Measurements from ENCODE around the gene MTARC2. TPM values are rescaled to one million over a fixed set of nuclear protein-coding genes. Genes with fewer than 3 reads are reported as not detected.
A peak's percentile ranks its signal among the peaks of the same experiment; 100 is the strongest.

MTARC2 gene
- total RNA-seq, 1 donor from 2014 or later, result 24.9 TPM

DNA sequence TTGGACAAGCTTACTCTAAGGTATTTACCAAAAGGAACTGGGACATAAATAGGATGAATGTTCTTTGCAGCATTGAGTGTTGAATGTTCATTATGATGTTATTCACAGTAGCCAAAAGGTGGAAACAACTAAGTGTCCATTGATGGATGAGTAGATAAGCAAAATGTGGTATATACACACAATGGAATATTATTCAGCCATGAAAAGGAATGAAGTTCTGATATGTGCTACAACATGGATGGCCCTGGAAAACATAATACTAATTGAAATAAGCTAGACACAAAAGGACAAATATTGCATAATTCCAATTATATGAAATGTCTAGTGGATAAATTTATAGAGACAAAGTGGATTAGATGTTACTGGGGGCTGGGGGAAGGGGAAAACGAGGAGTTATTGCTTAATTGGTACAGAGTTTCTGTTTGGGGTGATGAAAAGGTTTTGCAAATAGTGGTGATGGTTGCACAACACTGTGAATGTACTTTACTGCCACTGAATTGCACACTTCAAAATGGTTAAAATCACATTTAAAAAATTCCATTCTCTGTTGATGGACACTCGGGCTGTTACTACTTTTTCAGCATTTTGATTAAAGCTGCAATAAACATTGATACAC, 41.5 kb downstream of the MTARC2 start:
- ATAC-seq (no peak), DNase-seq (no peak)
- intact Hi-C loops (cut with micrococcal nuclease), result no loop called here

DNA sequence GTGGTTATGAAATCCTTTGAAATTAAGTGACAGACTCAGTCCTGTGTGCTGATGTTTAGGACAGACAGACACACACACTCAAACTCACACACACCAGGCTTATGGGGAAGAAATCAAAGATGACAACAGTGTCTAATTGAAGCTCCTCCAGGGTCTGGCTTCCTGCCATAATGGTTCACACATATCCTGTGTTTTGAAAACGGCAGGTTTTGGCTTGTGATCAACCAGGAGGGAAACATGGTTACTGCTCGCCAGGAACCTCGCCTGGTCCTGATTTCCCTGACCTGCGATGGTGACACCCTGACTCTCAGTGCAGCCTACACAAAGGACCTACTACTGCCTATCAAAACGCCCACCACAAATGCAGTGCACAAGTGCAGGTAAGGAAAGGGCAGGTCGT, 43.2 kb downstream of the MTARC2 start:
- ATAC-seq (no peak), DNase-seq (no peak)
- intact Hi-C loops (cut with micrococcal nuclease), result no loop called here

GRCh38 chr1:220791956-220792355, 43.8 kb downstream of the MTARC2 start:
- no peak for DNase-seq
- intact Hi-C loops (cut with micrococcal nuclease), result no loop called here

GRCh38 chr1:220796530-220796929, 48.4 kb downstream of the MTARC2 start:
- DNase-seq (no peak), ATAC-seq (no peak)
- intact Hi-C loops (cut with micrococcal nuclease), result no loop called here

More at GRCh38 chr1:220791956-220792355, 43.8 kb downstream of the MTARC2 start:
- ATAC-seq, result peak; percentile 55

DNA sequence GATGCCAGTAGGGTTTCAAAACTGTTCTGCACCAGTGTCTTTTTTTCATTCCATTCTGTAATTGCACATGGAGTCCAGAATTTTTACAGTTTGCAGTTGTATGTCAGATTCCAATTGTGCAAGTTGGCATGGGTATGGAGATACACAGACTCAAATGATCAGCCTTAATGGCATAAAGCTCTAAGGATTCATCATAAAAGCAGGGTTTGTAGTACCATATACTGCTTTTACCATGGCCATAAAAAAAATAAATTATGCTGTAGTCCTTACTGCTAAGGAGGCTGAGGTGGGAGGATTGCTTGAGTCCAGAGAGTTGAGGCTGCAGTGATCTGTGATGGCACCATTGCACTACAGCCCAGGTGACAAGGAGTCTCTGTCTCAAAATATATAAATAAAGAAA, 48.9 kb downstream of the MTARC2 start:
- intact Hi-C loops (cut with micrococcal nuclease), result no loop called here
- no peak for DNase-seq
- no peak for ATAC-seq

DNA sequence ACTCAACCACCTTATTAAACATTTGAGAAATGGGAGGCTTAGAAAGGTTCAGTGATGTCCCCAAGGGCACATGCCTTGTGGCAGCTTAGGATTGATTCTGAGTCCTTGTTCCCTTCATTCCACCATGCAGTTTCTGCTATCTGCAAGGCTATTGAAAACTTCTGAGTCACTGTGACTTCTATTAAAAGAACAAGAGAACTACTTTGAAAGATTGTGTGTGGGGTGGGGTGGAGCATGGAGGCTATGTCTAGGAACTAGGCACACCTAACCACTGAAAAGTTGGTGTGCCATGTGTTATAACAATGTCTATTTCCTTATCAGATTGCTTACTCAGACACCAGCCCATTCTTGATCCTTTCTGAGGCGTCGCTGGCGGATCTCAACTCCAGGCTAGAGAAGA, 49.4 kb downstream of the MTARC2 start:
- DNase-seq (no peak), ATAC-seq (peak; percentile 86)
- intact Hi-C loops (cut with micrococcal nuclease), result no loop called here

- intact Hi-C loops (cut with micrococcal nuclease), result no loop called here
- no peak for DNase-seq
- no peak for ATAC-seq
Measured at GRCh38 chr1:220798338-220798737, 50.2 kb downstream of the MTARC2 start.

GRCh38 chr1:220800262-220800661, 52.1 kb downstream of the MTARC2 start:
- intact Hi-C loops (cut with micrococcal nuclease), result loop anchor here (10.0 kb wide), 1 partner anchor 635 kb away; no protein-coding TSS in a partner anchor
- ATAC-seq, result no peak
- no peak for DNase-seq

GRCh38 chr1:220803401-220804201, 55.5 kb downstream of the MTARC2 start:
- intact Hi-C loops (cut with micrococcal nuclease), result loop anchor here (10.0 kb wide), 1 partner anchor 631 kb away; no protein-coding TSS in a partner anchor

GRCh38 chr1:220804202-220804586, 56.1 kb downstream of the MTARC2 start:
- intact Hi-C loops (cut with micrococcal nuclease), result loop anchor here (10.0 kb wide), 1 partner anchor 631 kb away; no protein-coding TSS in a partner anchor
- ATAC-seq, result no peak
- DNase-seq, result no peak

More at GRCh38 chr1:220803401-220804201, 55.5 kb downstream of the MTARC2 start:
- no peak for DNase-seq
- ATAC-seq, result peak; percentile 59

GRCh38 chr1:220806408-220806807, 58.3 kb downstream of the MTARC2 start:
- no peak for DNase-seq
- intact Hi-C loops (cut with micrococcal nuclease), result loop anchor here (10.0 kb wide), 1 partner anchor 628 kb away; no protein-coding TSS in a partner anchor
- no peak for ATAC-seq

DNA sequence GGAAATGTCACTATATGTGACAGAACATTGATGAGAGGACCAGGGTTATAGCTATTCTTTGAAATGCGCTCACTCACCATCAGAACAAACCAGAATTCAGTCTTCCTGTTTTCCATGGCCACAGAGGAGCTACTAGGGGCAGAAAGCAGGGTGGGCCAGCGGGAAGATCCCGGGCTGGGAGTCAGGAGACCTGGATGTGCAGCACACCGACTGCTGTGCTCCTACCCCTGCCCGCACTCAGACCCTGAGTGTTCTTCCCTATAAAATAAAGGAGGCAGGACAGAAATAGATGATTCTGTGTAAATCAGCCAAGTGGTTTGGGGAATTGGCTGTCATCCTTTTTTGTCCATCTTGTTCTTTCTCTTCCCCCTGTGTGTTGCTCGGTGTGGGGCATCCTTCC, 59.6 kb downstream of the MTARC2 start:
- DNase-seq (no peak), ATAC-seq (no peak)
- intact Hi-C loops (cut with micrococcal nuclease), result loop anchor here (10.0 kb wide), 1 partner anchor 627 kb away; no protein-coding TSS in a partner anchor

- DNase-seq, result no peak
- peak; percentile 79 for ATAC-seq
- intact Hi-C loops (cut with micrococcal nuclease), result loop anchor here (10.0 kb wide), 1 partner anchor 626 kb away; no protein-coding TSS in a partner anchor
Measured at GRCh38 chr1:220808345-220809186, 60.4 kb downstream of the MTARC2 start.

GRCh38 chr1:220809187-220809550, 61.0 kb downstream of the MTARC2 start:
- intact Hi-C loops (cut with micrococcal nuclease), result loop anchor here (10.0 kb wide), 1 partner anchor 626 kb away; no protein-coding TSS in a partner anchor
- no peak for DNase-seq
- ATAC-seq, result peak; percentile 6

DNA sequence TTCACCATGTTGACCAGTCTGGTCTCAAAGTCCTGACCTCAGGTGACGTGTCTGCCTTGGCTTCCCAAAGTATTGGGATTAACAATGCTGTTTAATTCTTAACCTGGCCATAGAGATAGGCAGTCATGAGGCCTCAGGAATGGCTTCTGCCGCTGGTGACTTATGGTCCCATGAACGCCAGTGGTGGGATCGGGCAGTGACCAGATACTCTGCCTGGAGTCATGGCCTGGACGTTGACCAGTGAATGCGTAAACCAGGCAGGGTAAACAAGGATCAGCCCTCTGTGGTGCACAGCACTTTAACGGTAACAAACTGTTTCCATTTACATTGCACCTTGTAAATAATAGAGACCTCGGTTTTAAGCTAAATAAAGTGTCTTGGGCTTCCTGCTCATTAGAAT, 61.6 kb downstream of the MTARC2 start:
- no peak for ATAC-seq
- no peak for DNase-seq
- intact Hi-C loops (cut with micrococcal nuclease), result loop anchor here (5.0 to 10.0 kb wide), 3 partner anchors 65 to 625 kb away; partner anchors contain the start of gene HLX

GRCh38 chr1:220810179-220810653, 62.1 kb downstream of the MTARC2 start:
- peak; percentile 86 for DNase-seq
- intact Hi-C loops (cut with micrococcal nuclease), result loop anchor here (5.0 to 10.0 kb wide), 2 partner anchors 65 to 392 kb away; partner anchors contain the start of gene HLX
- peak; percentile 79 for ATAC-seq

DNA sequence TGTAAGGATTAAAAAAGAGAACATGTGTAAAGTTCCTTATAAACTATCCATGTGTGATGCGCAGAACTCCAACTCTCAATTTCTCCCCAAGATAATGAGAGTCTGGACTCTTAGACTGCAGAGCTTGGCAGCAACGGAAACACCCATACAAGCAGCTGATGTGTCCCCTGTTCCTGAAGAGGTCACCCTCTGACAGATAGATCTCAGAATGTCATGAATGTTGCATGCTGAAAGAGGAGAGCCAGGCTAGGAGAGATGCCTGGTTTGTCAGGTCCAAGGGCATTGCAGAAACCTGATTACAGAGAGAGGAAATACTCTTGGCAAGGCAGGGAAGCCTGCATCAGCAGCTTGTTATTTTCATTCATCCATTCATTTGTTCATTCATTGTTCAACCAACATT, 62.8 kb downstream of the MTARC2 start:
- DNase-seq (no peak), ATAC-seq (peak; percentile 41)
- intact Hi-C loops (cut with micrococcal nuclease), result loop anchor here (5.0 to 10.0 kb wide), 2 partner anchors 64 to 391 kb away; partner anchors contain the start of gene HLX

DNA sequence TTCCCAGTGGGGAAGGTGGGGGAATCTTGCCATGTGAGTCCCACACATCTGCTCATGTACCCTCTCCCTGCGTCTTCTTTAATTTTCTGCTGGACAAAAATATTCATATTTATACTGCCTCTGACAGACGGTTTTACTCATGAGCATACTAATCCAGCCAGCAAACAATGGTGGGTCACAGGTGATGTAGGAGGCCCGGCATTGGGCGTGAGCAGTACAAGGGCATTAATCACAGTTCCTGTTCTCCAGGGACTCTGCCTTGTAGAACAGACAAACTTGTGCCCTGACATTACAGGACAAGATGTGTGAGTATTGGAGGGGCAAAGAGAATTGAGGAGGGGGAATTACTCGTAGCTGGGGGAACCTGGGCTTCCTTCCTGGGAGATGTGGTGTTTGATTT, 63.6 kb downstream of the MTARC2 start:
- DNase-seq, result no peak
- intact Hi-C loops (cut with micrococcal nuclease), result loop anchor here (5.0 to 10.0 kb wide), 2 partner anchors 63 to 391 kb away; partner anchors contain the start of gene HLX
- ATAC-seq, result no peak

DNA sequence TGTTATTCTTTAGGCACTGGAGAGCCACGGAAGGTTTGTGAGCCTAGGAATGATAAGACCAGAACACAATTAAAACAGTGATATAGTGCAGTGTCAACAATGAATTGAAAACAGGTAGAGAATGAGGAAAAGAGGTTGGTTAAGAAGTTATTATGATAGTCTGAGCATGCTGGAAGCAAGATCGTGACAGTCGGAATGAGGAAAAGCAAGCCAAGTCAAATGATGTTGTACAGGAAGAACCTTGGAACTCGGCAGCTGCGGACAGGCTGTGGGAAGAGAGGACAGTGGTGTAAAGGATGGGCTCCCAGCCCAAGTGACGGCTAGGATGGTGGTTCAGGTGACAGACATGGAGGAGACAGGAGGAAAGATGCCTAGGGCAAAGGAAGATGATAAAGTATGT, 64.2 kb downstream of the MTARC2 start:
- intact Hi-C loops (cut with micrococcal nuclease), result loop anchor here (5.0 to 10.0 kb wide), 2 partner anchors 62 to 390 kb away; partner anchors contain the start of gene HLX
- DNase-seq, result no peak
- ATAC-seq, result no peak
